HT-29 (cell line): ENCODE data around the gene WTIP. TPM values are rescaled to one million over a fixed set of nuclear protein-coding genes. Genes with fewer than 3 reads are reported as not detected.

Source experiments
- total RNA-seq: library from RNA; depleted of rRNA; stranded (reverse); fragments of >200 nt; shearing (Covaris generic); gene quantifications from 2 replicates; pipeline ENCODE4 v1.2.3, GENCODE V29; 2014; rRNA removed

Gene WTIP
- total RNA-seq, 1 experiment from 2014 or later, result 2.1 TPM

Other genes starting within 250 kb of the WTIP start
- 13.9 and 14.2 TPM in 2 replicates for gene GARRE1, start 227.2 kb upstream of the WTIP start, total RNA-seq
- 401 and 403 TPM in 2 replicates for gene GPI, start 116.6 kb upstream of the WTIP start, total RNA-seq
- gene PDCD2L, start 77.4 kb upstream of the WTIP start, total RNA-seq, result 83.2 and 89.6 TPM in 2 replicates
- gene UBA2, start 53.4 kb upstream of the WTIP start, total RNA-seq, result 160 and 174 TPM in 2 replicates
- gene SCGB2B2, start 195.4 kb downstream of the WTIP start, total RNA-seq, result not detected in 2 replicates
- gene ZNF302, start 195.9 kb downstream of the WTIP start, total RNA-seq, result 3.9 and 6.4 TPM in 2 replicates